HG03378 (cell line): Measurements from ENCODE around the gene FOXP1.

Source experiments
- ATAC-seq: cut with Tn5 transposase; IDR thresholded peaks from one replicate; pipeline ENCODE4 v1.9.1; 2021; ENCODE audit warnings: mild to moderate bottlenecking, moderate library complexity; ENCODE audit not compliant: unreplicated experiment

Gene FOXP1

GRCh38 chr3:71251156-71251775 is 332.3 kb downstream of the FOXP1 start:
- no peak for ATAC-seq

GRCh38 chr3:71250026-71250425 is 333.5 kb downstream of the FOXP1 start:
- no peak for ATAC-seq

- no peak for ATAC-seq
Measured at GRCh38 chr3:71247958-71248335, 335.6 kb downstream of the FOXP1 start.

- ATAC-seq, result no peak
Measured at GRCh38 chr3:71247221-71247957, 336.1 kb downstream of the FOXP1 start.

- ATAC-seq, result no peak
Measured at GRCh38 chr3:71245971-71246880, 337.3 kb downstream of the FOXP1 start.

GRCh38 chr3:71244826-71245488 is 338.6 kb downstream of the FOXP1 start:
- ATAC-seq, result no peak

- no peak for ATAC-seq
Measured at GRCh38 chr3:71244153-71244825, 339.2 kb downstream of the FOXP1 start.

GRCh38 chr3:71243229-71243628 is 340.3 kb downstream of the FOXP1 start:
- ATAC-seq, result no peak

- ATAC-seq, result no peak
Measured at GRCh38 chr3:71241981-71242560, 341.5 kb downstream of the FOXP1 start.

GRCh38 chr3:71241246-71241901 is 342.2 kb downstream of the FOXP1 start:
- no peak for ATAC-seq

- no peak for ATAC-seq
Measured at GRCh38 chr3:71240034-71240433, 343.5 kb downstream of the FOXP1 start.

- ATAC-seq, result no peak
Measured at GRCh38 chr3:71238355-71238757, 345.2 kb downstream of the FOXP1 start.

- no peak for ATAC-seq
Measured at GRCh38 chr3:71237672-71238071, 345.9 kb downstream of the FOXP1 start.

- ATAC-seq, result no peak
Measured at GRCh38 chr3:71235846-71236245, 347.7 kb downstream of the FOXP1 start.

GRCh38 chr3:71232895-71233294 is 350.6 kb downstream of the FOXP1 start:
- no peak for ATAC-seq

GRCh38 chr3:71232175-71232679 is 351.3 kb downstream of the FOXP1 start:
- ATAC-seq, result no peak

GRCh38 chr3:71231680-71232079 is 351.8 kb downstream of the FOXP1 start:
- no peak for ATAC-seq

- ATAC-seq, result no peak
Measured at GRCh38 chr3:71229905-71230657, 353.4 kb downstream of the FOXP1 start.
